Endothelial cell (in vitro differentiated cells): ENCODE results near the gene MAN2A2. TPM values are rescaled to one million over a fixed set of nuclear protein-coding genes. Genes with fewer than 3 reads are reported as not detected.

Experiments
- DNase-seq: peaks from one replicate; pipeline ENCODE4 v3.0.0; 2021; ENCODE audit warnings: low spot score
- H3K27ac Mint-ChIP-seq: one replicate; pipeline ENCODE4 v1.8.0; 2021; ENCODE audit warnings: mixed read lengths, inconsistent platforms; ENCODE audit not compliant: unreplicated experiment
- H3K27me3 Mint-ChIP-seq: one replicate; pipeline ENCODE4 v1.8.0; 2021; ENCODE audit warnings: mild to moderate bottlenecking, moderate library complexity, mixed read lengths, inconsistent platforms; ENCODE audit not compliant: unreplicated experiment
- H3K36me3 Mint-ChIP-seq: one replicate; pipeline ENCODE4 v1.8.0; 2021; ENCODE audit warnings: mild to moderate bottlenecking, low read depth, mixed read lengths, inconsistent platforms; ENCODE audit not compliant: unreplicated experiment
- H3K4me1 Mint-ChIP-seq: one replicate; pipeline ENCODE4 v1.8.0; 2021; ENCODE audit warnings: mild to moderate bottlenecking, mixed read lengths, inconsistent platforms; ENCODE audit not compliant: unreplicated experiment
- H3K4me3 Mint-ChIP-seq: one replicate; pipeline ENCODE4 v1.8.0; 2021; ENCODE audit warnings: mild to moderate bottlenecking, mixed read lengths, inconsistent platforms; ENCODE audit not compliant: unreplicated experiment
- H3K9me3 Mint-ChIP-seq: one replicate; pipeline ENCODE4 v1.8.0; 2021; ENCODE audit warnings: mixed read lengths, inconsistent platforms; ENCODE audit not compliant: unreplicated experiment
- CTCF ChIP-seq: fragments of 200-600 bp; sonication (generic); IDR thresholded peaks from one replicate; pipeline ENCODE4 v1.5.0; 2021; ENCODE audit warnings: antibody characterized with exemption; ENCODE audit not compliant: unreplicated experiment
- total RNA-seq: library from RNA; stranded (reverse); fragmentation: NEBNext Ultra II Directional; extraction: Animal tissue kit (Norgen Biotek cat#: 25700); gene quantifications from one replicate; pipeline ENCODE4 v1.2.1, GENCODE V29; 2021; ENCODE audit not compliant: unreplicated experiment

Gene MAN2A2
- total RNA-seq, 1 donor from 2014 or later = 72.2 TPM

DNA sequence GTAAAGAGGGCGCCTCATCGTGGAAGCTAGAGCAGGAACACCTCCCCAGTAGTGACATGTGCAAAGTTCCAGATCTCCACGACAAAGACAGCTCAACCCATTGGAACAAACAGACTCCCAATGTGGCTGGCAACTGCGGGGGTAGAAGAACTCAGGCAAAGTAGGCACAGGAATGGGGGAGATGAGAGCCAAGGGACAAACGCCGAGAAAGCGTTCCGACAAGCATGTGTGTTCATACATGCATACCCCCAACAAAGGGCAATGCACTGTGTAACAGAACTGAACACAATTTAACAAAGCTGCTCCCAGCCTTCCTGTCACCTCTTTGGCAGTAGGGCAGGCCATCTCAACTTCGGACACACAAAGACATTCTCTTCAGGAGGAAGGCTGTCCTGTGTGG is 63.2 kb downstream of the MAN2A2 start:
- peaks cover 4% of the 10 kb centered on the region for H3K27me3 Mint-ChIP-seq
- H3K4me1 Mint-ChIP-seq = no peaks in the 10 kb centered on the region
- H3K36me3 Mint-ChIP-seq = peaks cover 1% of the 10 kb centered on the region
- H3K9me3 Mint-ChIP-seq = no peaks in the 10 kb centered on the region
- no peak for TF ChIP-seq CTCF
- no peak for DNase-seq
- no peak overlapping the region for H3K4me3 Mint-ChIP-seq
- H3K27ac Mint-ChIP-seq = no peak overlapping the region

DNA sequence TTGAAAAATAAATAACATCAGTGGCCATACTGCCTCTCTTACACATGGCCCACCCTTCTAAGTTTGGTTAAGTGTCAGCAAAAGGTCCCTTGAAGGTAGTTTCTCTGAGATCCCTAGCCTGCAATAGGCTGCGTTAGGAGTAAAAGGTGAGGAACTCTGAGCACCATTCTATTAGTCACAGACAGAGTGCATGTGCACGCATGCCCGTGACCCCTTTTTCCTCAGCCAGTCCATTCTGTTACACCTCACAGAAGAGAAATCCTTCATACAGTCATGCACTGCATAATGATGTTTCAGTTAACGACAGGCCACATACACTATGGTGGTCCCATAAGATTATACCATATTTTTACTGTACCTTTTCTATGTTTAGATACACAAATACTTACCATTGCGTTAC is 64.1 kb downstream of the MAN2A2 start:
- Mint-ChIP-seq H3K27me3 (peaks cover under 1% of the 10 kb centered on the region), H3K4me3 (no peak overlapping the region), H3K27ac (no peak overlapping the region), H3K36me3 (no peaks in the 10 kb centered on the region), H3K9me3 (no peaks in the 10 kb centered on the region), H3K4me1 (no peaks in the 10 kb centered on the region)
- DNase-seq = no peak
- TF ChIP-seq CTCF = no peak

DNA sequence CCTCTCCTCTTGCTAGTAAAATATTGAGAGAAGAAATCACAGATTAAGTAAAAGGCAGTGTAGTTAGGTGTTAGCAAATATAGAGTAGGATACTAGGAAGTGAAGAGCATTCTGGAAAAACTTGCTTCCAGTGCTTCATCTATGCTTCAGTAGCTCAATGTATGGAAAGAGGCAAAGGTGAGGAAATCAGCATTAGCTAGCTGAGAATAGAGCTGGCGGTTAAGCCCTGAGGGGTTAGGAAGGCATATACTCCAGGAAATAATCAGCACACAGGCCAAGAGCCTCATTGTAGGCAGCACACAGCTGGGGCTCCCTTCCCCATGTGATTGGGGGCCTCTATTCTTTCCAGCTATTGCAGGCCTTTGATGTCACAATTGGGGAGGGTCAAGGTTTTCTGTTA is 65.3 kb downstream of the MAN2A2 start:
- Mint-ChIP-seq H3K9me3 (no peaks in the 10 kb centered on the region), H3K4me1 (no peaks in the 10 kb centered on the region), H3K27ac (no peak overlapping the region), H3K27me3 (no peaks in the 10 kb centered on the region), H3K36me3 (peaks cover 2% of the 10 kb centered on the region), H3K4me3 (no peak overlapping the region)
- DNase-seq = no peak
- no peak for TF ChIP-seq CTCF

- Mint-ChIP-seq H3K27ac (no peak overlapping the region), H3K4me1 (peaks cover 5% of the 10 kb centered on the region), H3K9me3 (no peaks in the 10 kb centered on the region), H3K4me3 (no peak overlapping the region), H3K27me3 (peaks cover 2% of the 10 kb centered on the region), H3K36me3 (peaks cover 4% of the 10 kb centered on the region)
- TF ChIP-seq CTCF = no peak
- DNase-seq = no peak
Observed at GRCh38 chr15:90970274-90970673, 67.2 kb downstream of the MAN2A2 start.

- Mint-ChIP-seq H3K27ac (no peak overlapping the region), H3K4me1 (peaks cover 5% of the 10 kb centered on the region), H3K27me3 (peaks cover 4% of the 10 kb centered on the region), H3K36me3 (peaks cover 4% of the 10 kb centered on the region), H3K9me3 (no peaks in the 10 kb centered on the region), H3K4me3 (no peak overlapping the region)
- DNase-seq = no peak
- no peak for TF ChIP-seq CTCF
Observed at GRCh38 chr15:90972133-90972532, 69.0 kb downstream of the MAN2A2 start.

Other genes starting within 250 kb of the MAN2A2 start
- gene BLM, start 186.0 kb upstream of the MAN2A2 start, total RNA-seq = 11.5 TPM
- 143 TPM for gene FURIN, start 34.7 kb upstream of the MAN2A2 start, total RNA-seq
- gene FES, start 18.8 kb upstream of the MAN2A2 start, total RNA-seq = 56.3 TPM
- 14.5 TPM for gene HDDC3, start 29.2 kb downstream of the MAN2A2 start, total RNA-seq
- 102 TPM for gene UNC45A, start 32.0 kb downstream of the MAN2A2 start, total RNA-seq
- gene RCCD1, start 51.6 kb downstream of the MAN2A2 start, total RNA-seq = 5.2 TPM
- 19.5 TPM for gene PRC1, start 91.2 kb downstream of the MAN2A2 start, total RNA-seq
- 16.0 TPM for gene VPS33B, start 119.3 kb downstream of the MAN2A2 start, total RNA-seq
- 0.26 TPM for gene SV2B, start 197.0 kb downstream of the MAN2A2 start, total RNA-seq